Thymus (tissue), 11 donors: Measurements from ENCODE around the gene OSBPL6. TPM values are rescaled to one million over a fixed set of nuclear protein-coding genes. Genes with fewer than 3 reads are reported as not detected.

Experiments used
- DNase-seq, 9 donors: peaks; one replicate each; pipeline ENCODE4 v3.0.0-alpha.2; 2013; ENCODE audit warnings: low spot score in 9 of 9, low read depth in 6 of 9, missing footprints in 1 of 9
- H3K27ac ChIP-seq, 2 donors: one replicate each; pipeline ENCODE4 v1.5.1; 2013; ENCODE audit warnings: control low read depth in 1 of 2, low read depth in 1 of 2, low read length in 1 of 2, mild to moderate bottlenecking in 1 of 2, moderate library complexity in 1 of 2
- H3K27me3 ChIP-seq, 2 donors: one replicate each; pipeline ENCODE4 v1.5.1; 2013; ENCODE audit warnings: low read length in 1 of 2; ENCODE audit not compliant: control insufficient read depth in 2 of 2, insufficient read depth in 1 of 2
- H3K36me3 ChIP-seq, 2 donors: one replicate each; pipeline ENCODE4 v1.5.1; 2013; ENCODE audit warnings: low read length in 1 of 2, mild to moderate bottlenecking in 1 of 2, moderate library complexity in 1 of 2; ENCODE audit not compliant: control insufficient read depth in 2 of 2, insufficient read depth in 2 of 2
- H3K4me1 ChIP-seq, 2 donors: one replicate each; pipeline ENCODE4 v1.5.1; 2013; ENCODE audit warnings: low read length in 2 of 2; ENCODE audit not compliant: control insufficient read depth in 2 of 2, insufficient read depth in 2 of 2
- H3K4me3 ChIP-seq, 2 donors: one replicate each; pipeline ENCODE4 v1.5.1; 2013; ENCODE audit warnings: low read length in 2 of 2, control low read depth in 1 of 2, mild to moderate bottlenecking in 1 of 2
- H3K9me3 ChIP-seq, 2 donors: one replicate each; pipeline ENCODE4 v1.5.1; 2013; ENCODE audit warnings: low read length in 1 of 2, mild to moderate bottlenecking in 1 of 2; ENCODE audit not compliant: control insufficient read depth in 2 of 2, insufficient read depth in 1 of 2
- WGBS: extraction: QIAGEN DNeasy Blood & Tissue Kit; methylation state at CpG from one replicate; pipeline ENCODE4 v1.1.7; 2013; 5-methylcytosine and 5-hydroxymethylcytosine counted together
- polyA plus RNA-seq: library from polyadenylated mRNA; stranded (reverse); fragments of 200-250 nt; gene quantifications from one replicate; pipeline ENCODE4 v1.2.3, GENCODE V29; 2013
- total RNA-seq: library from RNA; stranded (reverse); fragments of 120-200 nt; gene quantifications from one replicate; pipeline ENCODE4 v1.2.4, GENCODE V29; 2013
- donor health status: healthy.

The OSBPL6 gene
- total and polyA plus RNA-seq, 2 donors: 0.28 to 5.7 TPM

DNA sequence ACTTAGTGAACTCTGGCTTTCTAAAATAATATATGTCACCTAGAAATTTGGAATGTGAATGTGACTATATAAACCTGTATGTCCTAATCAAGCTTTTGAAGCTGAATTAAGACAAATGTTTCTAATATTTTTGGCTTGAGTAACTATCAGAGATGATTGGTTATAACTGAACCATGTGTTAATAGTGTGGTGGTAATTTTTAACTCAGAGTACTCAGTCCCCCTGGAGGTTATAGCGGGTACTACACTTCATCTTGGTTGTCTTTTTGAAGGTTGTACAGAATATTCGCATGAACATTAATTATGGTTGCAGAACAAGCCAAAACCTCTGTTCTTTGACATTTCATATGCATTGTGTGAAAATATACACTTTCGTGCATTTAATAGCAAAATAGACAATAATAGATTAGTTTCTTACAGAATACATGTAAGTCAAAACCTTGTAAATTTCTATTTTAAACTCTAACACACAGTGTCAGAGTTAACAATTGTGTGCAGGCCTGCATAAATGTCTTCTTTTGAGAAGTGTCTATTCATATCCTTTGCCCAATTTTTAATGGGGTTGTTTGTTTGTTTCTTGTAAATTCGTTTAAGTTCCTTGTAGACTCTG is 86.0 kb downstream of the OSBPL6 start:
- WGBS: 54% methylated on average over 4 of the region's 4 CpGs
- DNase-seq: peak in 7 of 9 donors; percentile 13 to 52 (median 32)
- no peaks in the 10 kb centered on the region for H3K4me1 ChIP-seq
- no peaks in the 10 kb centered on the region for H3K27me3 ChIP-seq
- H3K27ac ChIP-seq: no peak overlapping the region
- H3K4me3 ChIP-seq: no peak overlapping the region
- H3K9me3 ChIP-seq: no peaks in the 10 kb centered on the region
- H3K36me3 ChIP-seq: no peaks in the 10 kb centered on the region

- no peak overlapping the region for H3K27ac ChIP-seq
- no peaks in the 10 kb centered on the region for H3K36me3 ChIP-seq
- H3K4me1 ChIP-seq: no peaks in the 10 kb centered on the region
- no peak for DNase-seq
- WGBS: 83% methylated on average over 8 of the region's 8 CpGs
- H3K27me3 ChIP-seq: no peaks in the 10 kb centered on the region
- H3K9me3 ChIP-seq: no peaks in the 10 kb centered on the region
- H3K4me3 ChIP-seq: no peak overlapping the region
Observed at GRCh38 chr2:178282075-178282815, 87.9 kb downstream of the OSBPL6 start.

DNA sequence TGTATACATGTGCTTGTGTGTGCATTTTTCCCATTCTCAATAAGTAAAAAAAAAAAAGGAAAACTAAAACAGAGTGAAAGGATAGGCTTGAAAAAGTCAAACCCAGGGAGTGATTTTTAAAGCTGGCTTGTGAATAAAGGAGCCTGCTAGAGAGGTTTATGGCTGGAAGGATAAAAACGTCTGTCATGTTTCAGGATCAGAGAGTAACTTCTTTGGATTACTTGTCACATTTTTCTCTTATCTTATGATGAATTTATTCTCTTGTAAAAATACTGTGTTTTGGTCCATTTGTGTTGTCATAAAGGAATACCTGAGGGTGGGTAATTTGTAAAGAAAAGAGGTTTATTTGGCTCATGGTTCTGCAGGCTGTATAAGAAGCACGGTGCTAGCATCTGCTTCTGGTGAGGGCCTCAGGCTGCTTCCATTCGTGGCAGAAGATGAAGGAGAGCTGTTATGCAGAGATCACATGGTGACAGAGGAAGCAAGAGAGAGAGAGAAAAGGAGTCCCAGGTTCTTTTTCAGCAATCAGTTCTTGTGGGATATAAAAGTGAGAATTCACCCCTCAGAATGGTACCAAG is 89.1 kb downstream of the OSBPL6 start:
- Histone ChIP-seq H3K36me3 (no peaks in the 10 kb centered on the region), H3K27ac (no peak overlapping the region), H3K4me1 (no peaks in the 10 kb centered on the region), H3K4me3 (no peak overlapping the region), H3K27me3 (no peaks in the 10 kb centered on the region), H3K9me3 (no peaks in the 10 kb centered on the region)
- WGBS: 94% methylated on average over 3 of the region's 3 CpGs
- no peak for DNase-seq

DNA sequence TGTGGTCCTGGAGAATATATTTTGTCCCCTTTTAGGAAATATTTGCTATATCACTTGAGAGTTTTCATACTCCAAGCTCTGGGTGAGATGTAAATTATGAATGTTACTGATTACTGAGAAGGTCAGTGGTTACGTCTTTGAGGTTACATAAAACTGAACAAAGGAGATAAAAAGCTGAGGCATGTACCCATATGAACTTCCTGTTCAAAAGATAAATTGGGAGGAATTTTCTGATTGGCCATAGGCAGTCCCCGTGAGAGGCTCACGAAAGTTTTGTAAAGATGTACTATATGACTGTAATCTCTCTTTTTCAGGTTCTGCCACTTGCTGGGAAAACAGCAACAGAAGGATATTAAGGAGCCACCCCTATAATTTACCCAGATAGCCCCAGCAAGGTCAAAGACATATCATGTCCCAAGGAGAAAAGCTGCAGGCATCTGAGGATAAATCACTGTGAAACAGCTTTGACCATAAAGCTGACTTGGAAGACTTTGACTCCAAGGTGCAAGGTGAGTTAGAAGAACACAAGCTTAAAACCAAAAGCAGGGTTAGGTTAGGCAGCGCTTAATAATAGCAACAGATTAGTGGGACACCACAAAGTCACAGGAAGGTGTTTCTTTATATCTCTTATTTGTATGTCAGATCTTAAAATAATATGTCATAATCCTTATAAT is 90.4 kb downstream of the OSBPL6 start:
- 89% methylated on average over 4 of the region's 4 CpGs for WGBS
- Histone ChIP-seq H3K36me3 (no peaks in the 10 kb centered on the region), H3K4me1 (no peaks in the 10 kb centered on the region), H3K27me3 (no peaks in the 10 kb centered on the region), H3K27ac (no peak overlapping the region), H3K9me3 (no peaks in the 10 kb centered on the region), H3K4me3 (no peak overlapping the region)
- no peak for DNase-seq

DNA sequence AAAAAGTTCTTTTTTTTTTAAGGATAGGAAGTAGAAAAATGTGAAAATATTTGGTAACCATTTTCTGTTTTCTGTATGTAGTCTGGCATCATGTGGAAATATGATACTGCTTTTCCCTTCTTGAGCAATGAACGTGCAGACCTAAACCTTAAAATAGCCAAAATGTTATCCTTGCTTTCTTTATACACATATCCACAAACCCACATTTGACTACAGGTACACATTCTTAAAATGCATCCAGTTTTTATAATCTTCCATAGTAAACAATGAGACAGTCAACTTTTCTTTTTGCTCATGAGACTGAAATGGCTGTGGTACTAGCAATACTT is 90.9 kb downstream of the OSBPL6 start:
- no peak overlapping the region for H3K27ac ChIP-seq
- no peaks in the 10 kb centered on the region for H3K36me3 ChIP-seq
- no peaks in the 10 kb centered on the region for H3K9me3 ChIP-seq
- H3K4me3 ChIP-seq: no peak overlapping the region
- 87% methylated on average over 1 of the region's 1 CpG for WGBS
- no peaks in the 10 kb centered on the region for H3K4me1 ChIP-seq
- H3K27me3 ChIP-seq: no peaks in the 10 kb centered on the region
- no peak for DNase-seq

DNA sequence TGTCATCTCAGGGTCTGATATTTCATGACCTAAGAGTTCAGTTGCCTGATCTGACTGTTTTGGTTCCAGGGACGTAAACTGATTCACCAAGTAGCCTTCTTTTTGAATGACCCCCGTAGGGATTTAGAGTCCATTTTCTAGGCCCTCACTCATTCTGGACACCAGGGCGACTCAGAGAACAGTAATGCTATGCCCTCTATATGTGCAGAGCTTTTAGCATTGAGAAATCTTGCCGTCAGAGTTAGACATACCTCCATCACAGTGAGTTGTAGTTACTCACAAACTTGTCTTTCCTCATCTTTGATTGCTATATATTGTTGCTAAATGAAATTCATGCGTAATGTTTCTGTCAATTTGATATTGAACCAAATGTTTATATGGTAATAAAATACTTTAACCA is 92.3 kb downstream of the OSBPL6 start:
- DNase-seq: no peak
- H3K27ac ChIP-seq: no peak overlapping the region
- no peaks in the 10 kb centered on the region for H3K9me3 ChIP-seq
- no peak overlapping the region for H3K4me3 ChIP-seq
- H3K36me3 ChIP-seq: no peaks in the 10 kb centered on the region
- H3K4me1 ChIP-seq: no peaks in the 10 kb centered on the region
- H3K27me3 ChIP-seq: no peaks in the 10 kb centered on the region
- WGBS: 76% methylated on average over 5 of the region's 5 CpGs

DNA sequence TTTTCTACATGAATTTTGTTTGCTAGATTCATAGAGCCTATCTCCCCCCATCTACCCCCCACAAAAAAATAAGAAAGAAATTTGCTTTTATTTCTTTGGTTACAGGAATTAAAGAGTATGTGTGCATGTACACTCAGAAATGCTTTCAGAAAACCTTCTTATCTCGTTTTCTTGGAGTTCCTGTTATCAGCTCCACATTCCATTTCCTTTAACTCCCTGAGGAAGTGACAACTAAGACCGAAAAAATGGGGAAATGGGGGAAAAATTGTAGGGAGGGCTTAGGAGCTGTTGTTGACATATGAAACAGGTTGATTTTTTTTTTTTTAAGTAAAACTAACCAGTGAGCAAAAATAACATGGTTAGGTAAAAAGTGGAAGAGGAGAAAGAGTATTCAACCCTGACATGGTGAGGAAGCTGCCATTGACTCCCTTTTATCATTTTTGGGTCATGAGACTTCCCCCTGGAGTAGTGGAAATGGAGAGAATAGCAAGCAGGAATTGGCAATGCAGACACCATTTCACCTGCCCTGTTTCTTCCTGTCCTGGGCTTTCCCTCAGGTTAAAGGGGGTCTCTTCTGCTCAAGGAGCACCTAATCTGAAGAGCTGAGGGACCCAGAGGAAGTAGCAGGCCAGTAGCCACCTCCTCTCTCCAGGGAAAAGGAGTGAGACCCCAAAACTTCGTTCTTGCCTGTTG is 93.5 kb downstream of the OSBPL6 start:
- no peaks in the 10 kb centered on the region for H3K4me1 ChIP-seq
- H3K27ac ChIP-seq: no peak overlapping the region
- no peaks in the 10 kb centered on the region for H3K36me3 ChIP-seq
- WGBS: 74% methylated on average over 3 of the region's 3 CpGs
- no peaks in the 10 kb centered on the region for H3K27me3 ChIP-seq
- H3K4me3 ChIP-seq: no peak overlapping the region
- H3K9me3 ChIP-seq: no peaks in the 10 kb centered on the region
- no peak for DNase-seq

DNA sequence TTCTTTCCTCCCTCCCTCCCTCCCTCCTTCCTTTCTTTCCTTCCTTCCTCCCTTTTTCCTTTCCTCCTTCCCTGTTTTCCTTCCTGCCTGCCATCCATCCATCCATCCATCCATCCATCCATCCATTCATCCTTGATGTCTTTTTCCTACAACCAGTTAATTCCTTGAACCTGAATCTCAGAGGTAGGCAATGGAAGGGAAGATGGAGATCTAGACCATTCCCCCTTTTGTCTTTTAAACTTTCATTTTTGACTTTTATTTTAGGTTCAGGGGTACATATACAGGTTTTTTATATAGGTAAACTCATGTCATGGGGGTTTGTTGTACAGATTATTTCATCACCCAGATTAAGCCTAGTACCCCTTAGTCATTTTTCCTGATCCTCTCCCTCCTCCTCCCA is 97.4 kb downstream of the OSBPL6 start:
- H3K4me1 ChIP-seq: no peaks in the 10 kb centered on the region
- no peak overlapping the region for H3K4me3 ChIP-seq
- no peaks in the 10 kb centered on the region for H3K9me3 ChIP-seq
- no peaks in the 10 kb centered on the region for H3K36me3 ChIP-seq
- no peak for DNase-seq
- H3K27me3 ChIP-seq: no peaks in the 10 kb centered on the region
- H3K27ac ChIP-seq: no peak overlapping the region

DNA sequence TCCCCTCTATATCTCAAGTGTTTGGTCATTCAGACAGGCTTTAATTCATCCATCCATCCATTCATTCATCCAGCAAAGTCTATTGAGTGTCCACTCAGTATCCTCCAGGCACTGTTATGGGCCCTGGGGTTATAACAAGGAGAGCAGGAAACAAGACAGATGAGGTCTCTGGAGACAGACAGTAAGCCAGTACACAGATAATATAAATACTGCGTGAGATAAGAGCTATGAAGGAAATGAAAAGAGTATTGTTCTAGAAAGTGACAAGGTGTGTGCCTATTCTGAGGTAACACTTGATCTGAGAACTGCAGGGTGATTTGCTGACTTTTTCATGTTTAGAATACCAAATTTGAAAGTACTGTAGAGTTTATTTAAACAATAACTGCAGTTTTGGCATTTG is 98.3 kb downstream of the OSBPL6 start:
- Histone ChIP-seq H3K27ac (no peak overlapping the region), H3K4me1 (no peaks in the 10 kb centered on the region), H3K27me3 (no peaks in the 10 kb centered on the region), H3K36me3 (no peaks in the 10 kb centered on the region), H3K9me3 (no peaks in the 10 kb centered on the region), H3K4me3 (no peak overlapping the region)
- 92% methylated on average over 1 of the region's 1 CpG for WGBS
- no peak for DNase-seq
